ENCODE data around the gene GYPE.
"Not testable (repeated sequence)": the region's sequence is repeated elsewhere in the genome, so short reads cannot be mapped to it uniquely, and the experiment has no call there.

GYPE gene

GRCh38 chr4:143854645-143855044, 50.7 kb downstream of the GYPE start:
- DNase-seq (ENCODE audit: low spot score in 2 of 2); H3K36me3 ChIP-seq (replicated peaks); H3K4me3 ChIP-seq; H3K4me1 ChIP-seq; H3K27me3 ChIP-seq (ENCODE audit: low read depth); in situ Hi-C loops (cut with MboI; ENCODE audit: low sequenced_read_pairs); H3K9me3 ChIP-seq: not testable (repeated sequence)

GRCh38 chr4:143849296-143849695, 56.1 kb downstream of the GYPE start:
- H3K4me3 ChIP-seq; H3K4me1 ChIP-seq; DNase-seq (ENCODE audit: low spot score in 2 of 2); H3K27me3 ChIP-seq (ENCODE audit: low read depth); H3K9me3 ChIP-seq; in situ Hi-C loops (cut with MboI; ENCODE audit: low sequenced_read_pairs); H3K36me3 ChIP-seq (replicated peaks): not testable (repeated sequence)

GRCh38 chr4:143843506-143843832, 61.9 kb downstream of the GYPE start:
- DNase-seq (ENCODE audit: low spot score in 2 of 2); in situ Hi-C loops (cut with MboI; ENCODE audit: low sequenced_read_pairs): not testable (repeated sequence)

GRCh38 chr4:143842624-143843505, 62.5 kb downstream of the GYPE start:
- H3K27me3 ChIP-seq (ENCODE audit: low read depth); in situ Hi-C loops (cut with MboI; ENCODE audit: low sequenced_read_pairs); H3K4me1 ChIP-seq; H3K4me3 ChIP-seq; H3K9me3 ChIP-seq; DNase-seq (ENCODE audit: low spot score in 2 of 2); H3K36me3 ChIP-seq (replicated peaks): not testable (repeated sequence)

More at GRCh38 chr4:143843506-143843832, 61.9 kb downstream of the GYPE start:
- H3K27me3 ChIP-seq (ENCODE audit: low read depth); H3K9me3 ChIP-seq; H3K4me3 ChIP-seq; H3K36me3 ChIP-seq (replicated peaks); H3K4me1 ChIP-seq: not testable (repeated sequence)

GRCh38 chr4:143839413-143839812, 65.9 kb downstream of the GYPE start:
- H3K36me3 ChIP-seq (replicated peaks); H3K27me3 ChIP-seq (ENCODE audit: low read depth); DNase-seq (ENCODE audit: low spot score in 2 of 2); H3K9me3 ChIP-seq; in situ Hi-C loops (cut with MboI; ENCODE audit: low sequenced_read_pairs); H3K4me1 ChIP-seq; H3K4me3 ChIP-seq: not testable (repeated sequence)

GRCh38 chr4:143834196-143834595, 71.2 kb downstream of the GYPE start:
- H3K4me3 ChIP-seq; DNase-seq (ENCODE audit: low spot score in 2 of 2); H3K4me1 ChIP-seq; H3K27me3 ChIP-seq (ENCODE audit: low read depth); H3K36me3 ChIP-seq (replicated peaks); H3K9me3 ChIP-seq; in situ Hi-C loops (cut with MboI; ENCODE audit: low sequenced_read_pairs): not testable (repeated sequence)

- DNase-seq (ENCODE audit: low spot score in 2 of 2); in situ Hi-C loops (cut with MboI; ENCODE audit: low sequenced_read_pairs); H3K9me3 ChIP-seq; H3K4me3 ChIP-seq; H3K4me1 ChIP-seq; H3K36me3 ChIP-seq (replicated peaks); H3K27me3 ChIP-seq (ENCODE audit: low read depth): not testable (repeated sequence)
Measured at GRCh38 chr4:143833676-143834075, 71.7 kb downstream of the GYPE start.

- H3K9me3 ChIP-seq; H3K27me3 ChIP-seq (ENCODE audit: low read depth); in situ Hi-C loops (cut with MboI; ENCODE audit: low sequenced_read_pairs); H3K4me3 ChIP-seq; DNase-seq (ENCODE audit: low spot score in 2 of 2); H3K36me3 ChIP-seq (replicated peaks); H3K4me1 ChIP-seq: not testable (repeated sequence)
Measured at GRCh38 chr4:143830576-143830975, 74.8 kb downstream of the GYPE start.

- DNase-seq (ENCODE audit: low spot score in 2 of 2); H3K9me3 ChIP-seq; H3K36me3 ChIP-seq (replicated peaks); H3K4me1 ChIP-seq; H3K27me3 ChIP-seq (ENCODE audit: low read depth); H3K4me3 ChIP-seq; in situ Hi-C loops (cut with MboI; ENCODE audit: low sequenced_read_pairs): not testable (repeated sequence)
Measured at GRCh38 chr4:143829239-143829620, 76.1 kb downstream of the GYPE start.
